HUDEP-2 (cell line): ENCODE results near the gene BZW2.
"Not testable (repeated sequence)": the region's sequence is repeated elsewhere in the genome, so short reads cannot be mapped to it uniquely, and the experiment has no call there.

Experiments used
- DNase-seq, 76 experiments: peaks; one replicate each; lab custom pipeline; 2025; ENCODE audit not compliant: unreplicated experiment in 76 of 76; lab: John Stamatoyannopoulos, UW

Gene BZW2

GRCh38 chr7:16670021-16670420, 24.0 kb downstream of the BZW2 start:
- DNase-seq = no peak

DNA sequence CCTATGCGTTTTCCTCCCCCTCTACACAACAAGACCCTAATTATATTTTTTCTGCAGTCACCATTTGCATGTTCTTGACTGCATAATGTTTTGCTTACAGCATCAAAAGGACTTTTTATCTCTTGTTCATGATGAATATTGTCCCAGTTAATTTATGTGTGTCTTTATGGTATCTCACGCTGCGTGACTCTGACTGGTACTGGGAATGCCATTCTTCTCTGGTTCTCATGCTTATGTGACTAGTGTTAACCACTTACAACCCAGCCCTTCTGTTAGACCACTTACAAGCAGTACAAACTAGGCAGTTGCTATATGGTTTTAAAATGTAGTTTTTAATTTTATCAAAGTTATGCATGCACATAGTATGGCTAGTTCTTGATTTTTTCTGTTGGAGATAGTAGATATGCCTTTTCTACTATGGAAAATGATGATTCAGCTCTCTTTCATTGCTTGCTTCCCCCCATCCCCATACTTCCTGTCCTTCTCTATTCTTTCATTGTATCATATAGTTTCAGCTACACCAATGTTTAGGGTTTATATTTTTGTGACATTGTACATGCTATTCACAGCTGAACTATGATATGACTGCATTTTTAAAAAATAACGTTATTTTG, 24.9 kb downstream of the BZW2 start:
- no peak for DNase-seq

GRCh38 chr7:16671811-16672210, 25.8 kb downstream of the BZW2 start:
- DNase-seq = no peak

DNA sequence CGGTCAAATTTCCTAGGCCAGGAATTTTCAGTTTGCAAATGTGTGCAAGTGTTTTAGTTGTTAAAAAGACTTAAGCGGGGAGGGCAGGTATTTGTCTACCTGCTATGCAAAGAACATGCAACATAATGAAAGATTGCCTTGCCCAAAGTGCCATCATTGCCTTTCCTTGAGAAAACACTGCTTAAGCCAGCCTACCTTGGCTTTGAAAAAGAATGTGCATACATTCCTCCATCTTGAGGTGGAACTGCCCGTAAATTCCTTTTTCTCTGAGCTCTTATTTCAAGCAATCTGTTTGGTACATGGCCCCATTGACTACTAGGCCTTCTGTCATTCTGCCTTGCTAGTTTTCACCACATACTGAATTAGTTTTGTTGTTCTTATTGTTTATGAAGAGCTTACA, 29.3 kb downstream of the BZW2 start:
- no peak for DNase-seq

- no peak for DNase-seq
These were observed 32.1 kb downstream of the BZW2 start for GRCh38 chr7:16677978-16678494.

DNA sequence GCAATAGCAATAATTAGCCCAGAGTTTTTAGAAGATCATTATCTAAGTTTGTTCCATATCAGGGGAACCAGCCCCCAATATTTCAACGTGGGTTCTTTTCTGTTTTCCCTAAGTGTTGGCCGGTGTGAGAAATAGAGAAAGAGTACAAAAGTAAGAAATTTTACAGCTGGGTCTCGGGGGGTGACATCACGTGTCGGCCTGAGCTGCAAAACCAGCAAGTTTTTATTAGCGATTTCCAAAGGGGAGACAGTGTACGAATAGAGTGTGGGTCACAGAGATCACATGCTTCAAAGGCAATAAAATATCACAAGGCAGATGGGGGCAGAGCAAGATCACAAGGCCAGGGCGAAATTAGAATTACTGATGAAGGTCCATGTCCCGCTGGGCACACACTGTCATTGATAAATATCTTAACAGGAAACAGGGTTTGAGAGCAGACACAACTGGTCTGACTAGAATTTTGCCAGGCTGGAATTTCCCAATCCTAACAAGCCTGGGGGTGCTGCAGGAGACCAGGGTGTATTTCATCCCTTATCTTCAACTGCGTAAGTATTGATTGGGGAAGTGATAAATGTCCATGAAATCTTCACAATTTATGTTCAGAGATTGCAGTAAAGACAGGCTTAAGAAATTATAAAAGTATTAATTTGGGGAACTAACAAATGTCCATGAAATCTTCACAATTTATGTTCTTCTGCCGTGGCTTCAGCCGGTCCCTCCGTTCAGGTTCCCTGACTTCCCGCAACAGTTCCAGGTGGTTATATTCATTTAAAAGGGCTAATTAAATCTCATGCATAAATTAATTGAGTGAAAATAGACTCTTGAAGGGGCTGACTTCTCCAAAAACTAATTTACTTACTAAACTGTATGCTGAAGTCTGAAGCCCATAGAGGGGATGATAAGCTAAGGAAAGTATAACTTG, 32.9 kb downstream of the BZW2 start:
- not testable (repeated sequence) for DNase-seq

- DNase-seq = peak in 9 of 76 experiments; percentile 3 to 24 (median 14)
These were observed 39.0 kb downstream of the BZW2 start for GRCh38 chr7:16684935-16685334.

DNA sequence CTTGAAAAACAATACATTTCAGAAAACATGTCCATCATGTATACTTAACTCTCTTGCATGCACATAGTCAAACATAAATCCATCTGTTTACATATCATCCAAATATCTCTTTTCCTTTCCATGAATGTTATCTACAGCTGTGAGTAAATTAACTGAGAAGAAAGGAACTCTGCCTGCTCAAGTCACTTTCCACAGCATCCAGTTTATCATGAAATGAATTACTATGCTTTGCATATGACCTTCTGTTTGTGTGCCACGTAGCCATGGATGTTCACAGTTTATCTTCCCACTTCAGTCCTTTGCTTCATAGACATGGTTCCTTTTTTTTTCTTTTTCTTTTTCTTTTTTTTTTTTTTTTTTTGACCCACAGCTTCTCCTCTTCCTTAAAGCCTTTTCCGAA, 39.6 kb downstream of the BZW2 start:
- no peak for DNase-seq

- DNase-seq = peak in 13 of 76 experiments; percentile 2 to 49 (median 20)
These were observed 42.3 kb downstream of the BZW2 start for GRCh38 chr7:16688249-16688648.

DNA sequence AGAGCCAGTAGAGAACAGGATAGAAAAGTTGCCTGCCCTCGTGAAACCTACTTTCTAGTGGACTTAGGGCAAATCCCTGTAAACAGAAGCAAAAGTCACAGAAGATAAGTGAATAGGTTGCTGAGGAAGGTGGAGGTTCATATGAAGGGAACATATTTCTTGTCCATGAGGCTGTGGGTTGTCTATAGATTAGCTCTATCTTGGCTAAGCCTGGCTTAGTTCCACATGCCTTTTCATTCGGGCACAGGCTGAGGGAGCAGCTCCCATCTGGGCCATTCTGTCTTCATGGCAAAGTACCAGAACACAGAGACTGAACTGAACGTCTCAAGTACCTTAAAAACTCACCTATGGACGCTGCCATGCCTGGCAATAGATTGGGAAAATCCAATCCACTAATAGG, 45.3 kb downstream of the BZW2 start:
- peak in 72 of 76 experiments; percentile 5 to 89 (median 48) for DNase-seq

GRCh38 chr7:16693601-16694318, 47.8 kb downstream of the BZW2 start:
- no peak for DNase-seq

DNA sequence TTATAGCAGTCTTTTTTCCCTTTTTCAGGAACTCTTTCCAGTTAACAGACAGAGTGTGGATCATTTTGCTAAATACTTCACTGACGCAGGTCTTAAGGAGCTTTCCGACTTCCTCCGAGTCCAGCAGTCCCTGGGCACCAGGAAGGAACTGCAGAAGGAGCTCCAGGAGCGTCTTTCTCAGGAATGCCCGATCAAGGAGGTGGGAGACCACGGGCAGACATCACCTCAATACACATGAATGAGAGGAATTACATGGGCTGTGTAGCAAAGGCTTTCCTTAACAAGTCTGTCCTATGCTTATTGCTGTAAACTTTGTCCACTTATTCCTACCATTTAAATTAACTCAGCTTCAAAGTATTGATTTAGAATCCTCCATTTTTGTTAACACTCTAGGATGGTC, 48.8 kb downstream of the BZW2 start:
- DNase-seq = no peak

GRCh38 chr7:16695621-16696237, 49.7 kb downstream of the BZW2 start:
- DNase-seq = peak in 29 of 76 experiments; percentile 3 to 54 (median 25)

DNA sequence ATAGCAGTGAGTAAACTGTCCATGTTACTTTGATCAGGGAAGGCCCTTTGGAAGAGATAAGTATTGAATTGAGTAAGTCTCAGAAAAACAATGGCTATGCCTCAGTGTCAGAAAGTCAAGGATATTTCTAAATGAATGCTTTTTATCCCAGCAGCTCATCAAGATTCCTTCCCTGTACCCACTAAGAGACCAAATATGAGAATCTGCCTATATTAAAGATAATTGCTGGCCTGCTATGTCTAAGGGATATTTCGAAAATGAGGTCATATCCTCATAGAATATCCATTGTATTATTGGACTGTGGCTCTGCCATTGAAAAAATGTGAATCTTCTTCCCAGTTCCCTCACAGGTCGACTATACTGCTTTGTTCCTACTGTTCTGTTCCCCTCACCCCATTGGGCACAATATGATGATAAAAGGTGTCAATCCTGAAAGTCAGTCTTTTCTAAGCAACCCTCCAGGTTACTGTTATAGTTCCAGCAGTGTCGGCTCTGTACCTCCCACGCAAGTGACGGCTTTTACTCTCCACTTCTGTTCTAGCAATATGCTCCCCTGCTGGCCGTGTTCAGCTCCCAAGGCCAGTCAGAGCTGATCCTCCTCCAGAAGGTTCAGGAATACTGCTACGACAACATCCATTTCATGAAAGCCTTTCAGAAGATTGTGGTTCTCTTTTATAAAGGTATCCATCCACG, 51.7 kb downstream of the BZW2 start:
- DNase-seq = no peak

DNA sequence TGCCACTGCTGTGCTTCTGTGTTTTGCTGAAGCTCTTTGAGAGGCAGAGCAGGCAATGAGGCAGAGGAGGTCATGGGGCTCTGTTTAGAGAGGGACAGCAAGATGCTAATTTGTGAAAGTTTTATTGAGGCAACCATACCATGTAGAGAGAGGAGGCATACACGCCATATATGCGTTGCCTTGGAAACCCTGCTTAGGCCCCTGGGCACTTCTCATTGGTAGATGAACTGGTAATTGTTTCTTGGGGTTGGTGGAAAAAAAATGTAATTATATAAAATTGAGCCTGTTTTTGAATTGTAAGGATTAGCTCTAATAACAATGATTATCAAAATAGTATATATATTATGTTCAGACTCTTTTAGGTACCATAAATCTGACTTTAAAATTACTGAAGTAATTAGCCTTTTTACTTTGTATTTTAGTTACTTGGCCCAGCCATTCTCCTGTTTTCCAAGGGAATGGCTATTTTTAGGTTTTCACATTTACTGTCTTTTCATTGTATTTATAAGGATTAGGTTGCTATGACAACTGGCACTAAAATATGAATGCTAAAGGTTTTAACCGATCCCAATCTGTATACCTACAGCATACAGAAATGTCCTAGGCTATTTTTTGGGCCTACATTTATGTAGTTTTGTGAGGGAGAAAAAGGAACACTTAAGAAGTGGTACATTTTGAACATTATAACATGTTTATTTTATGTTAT, 52.4 kb downstream of the BZW2 start:
- no peak for DNase-seq

DNA sequence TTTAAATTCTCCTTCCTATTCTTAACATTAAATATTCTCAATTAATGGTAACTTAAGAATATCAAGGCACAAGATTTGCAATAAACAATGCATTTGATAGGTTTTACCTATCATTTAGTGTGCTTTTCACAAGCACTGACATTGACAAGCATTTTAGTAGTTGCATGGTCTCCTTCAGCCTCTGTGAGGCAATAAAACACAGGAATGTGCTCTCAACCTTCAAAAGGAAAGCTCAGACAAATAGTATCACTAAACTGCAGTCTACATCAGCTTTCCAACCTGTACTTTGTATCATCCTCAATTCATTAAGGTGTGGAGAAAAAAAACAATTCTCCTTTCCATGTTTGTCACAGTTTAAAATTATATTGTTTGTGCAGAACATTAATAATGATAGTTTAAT, 56.5 kb downstream of the BZW2 start:
- peak in 1 of 76 experiments; percentile 2 for DNase-seq

DNA sequence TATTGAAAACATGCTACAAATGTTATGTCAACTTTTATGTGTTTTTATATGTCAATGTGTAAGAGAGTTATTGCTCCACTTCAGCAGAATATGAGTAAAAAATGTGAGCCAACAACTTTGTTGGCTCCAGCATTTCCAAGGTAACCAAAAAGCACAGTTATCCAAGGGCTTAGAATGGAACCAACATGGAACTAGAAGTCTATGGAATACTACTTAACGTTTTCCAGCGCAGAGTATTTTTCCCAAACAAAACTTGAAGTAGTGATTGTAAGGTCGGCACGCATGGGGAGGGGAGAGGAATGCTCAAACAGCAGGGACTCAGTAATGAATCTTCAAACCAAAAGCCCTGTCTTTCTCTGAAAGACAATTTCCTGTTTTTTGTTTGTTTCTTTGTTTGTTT, 62.5 kb downstream of the BZW2 start:
- DNase-seq = no peak

DNA sequence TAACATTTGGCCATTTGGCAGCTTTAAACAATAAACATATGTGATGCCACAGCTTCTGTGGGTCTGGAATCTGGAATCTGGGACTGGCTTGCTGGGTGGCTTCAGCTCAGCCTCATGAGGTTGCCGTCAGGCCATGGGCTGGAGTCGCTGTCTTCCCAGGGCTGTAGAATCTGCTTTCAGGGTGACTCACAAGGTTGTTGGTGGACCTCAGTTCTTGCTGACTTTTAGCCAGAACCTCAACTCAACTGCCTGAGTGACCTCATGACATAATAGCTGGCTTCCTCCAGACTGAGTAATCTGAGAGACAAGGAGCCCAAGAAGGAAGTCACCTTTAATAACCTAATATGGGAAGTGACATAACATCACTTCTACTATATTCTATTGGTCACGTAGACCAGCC, 63.0 kb downstream of the BZW2 start:
- DNase-seq = peak in 11 of 76 experiments; percentile 10 to 51 (median 22)

DNA sequence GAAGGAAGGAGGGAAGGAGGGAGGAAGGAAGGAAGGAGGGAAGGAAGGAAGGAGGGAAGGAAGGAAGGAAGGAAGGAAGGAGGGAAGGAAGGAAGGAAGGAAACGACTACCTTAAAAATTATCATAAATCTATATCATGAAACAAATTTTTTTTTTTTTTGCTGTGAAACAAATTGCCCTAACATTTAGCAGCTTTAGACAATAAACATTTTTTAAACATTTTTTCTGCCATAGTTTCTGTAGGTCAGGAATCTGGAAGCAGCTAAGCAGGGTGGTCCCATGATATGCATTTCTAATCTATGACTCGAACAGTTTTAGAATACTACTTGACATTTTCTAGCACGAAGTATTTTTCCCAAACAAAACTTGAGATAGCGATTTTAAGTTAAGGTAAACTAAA, 64.7 kb downstream of the BZW2 start:
- no peak for DNase-seq
